Pancreas (tissue), 10 donors: ENCODE results near the gene CST1. TPM values are rescaled to one million over a fixed set of nuclear protein-coding genes. Genes with fewer than 3 reads are reported as not detected.
"Not testable (repeated sequence)": the region's sequence is repeated elsewhere in the genome, so short reads cannot be mapped to it uniquely, and the experiment has no call there.

Experiments
- ATAC-seq, 4 donors: fragments of 200-7000 bp; cut with Tn5 transposase; one replicate each; pipeline versions ENCODE4 v1.8.0 to v1.9.1; 2020; ENCODE audit warnings: mild to moderate bottlenecking in 4 of 4, moderate library complexity in 4 of 4
- DNase-seq, 6 donors: peaks; one replicate each; pipeline ENCODE4 v3.0.0-alpha.2; 2020
- FAIRE-seq: peaks from 2 replicates; lab custom pipeline; 2012; peaks lifted over from hg19 to GRCh38; lab: Jason Lieb, UNC
- H3K27ac ChIP-seq, 4 donors: fragments of 200-600 bp; sonication (generic); 1 replicate in 3 of 4; 2 replicates in 1 of 4; pipeline versions ENCODE4 v1.5.0 to v1.8.0; 2020
- H3K27me3 ChIP-seq, 4 donors: fragments of 200-600 bp; one replicate each; pipeline ENCODE4 v1.8.0; 2021
- H3K36me3 ChIP-seq, 3 donors: fragments of 200-600 bp; sonication (generic) in 1 of 3; one replicate each; pipeline versions ENCODE4 v1.5.0 to v1.8.0; 2020 to 2021
- H3K4me1 ChIP-seq, 3 donors: fragments of 200-600 bp; one replicate each; pipeline ENCODE4 v1.8.0; 2021
- H3K4me3 ChIP-seq, 4 donors: fragments of 200-600 bp; sonication (generic) in 2 of 4; one replicate each; pipeline versions ENCODE4 v1.5.0 to v1.8.0; 2020 to 2021
- H3K9me3 ChIP-seq, 4 donors: fragments of 200-600 bp; one replicate each; pipeline ENCODE4 v1.8.0; 2021
- WGBS, 2 donors: extraction: QIAGEN DNeasy Blood & Tissue Kit; methylation state at CpG; one replicate each; pipeline ENCODE4 v1.1.7; 2013; 5-methylcytosine and 5-hydroxymethylcytosine counted together
- intact Hi-C, 3 donors: fragments of 100-400 bp; cut with DNase I; formaldehyde crosslinking; loops; one replicate each; pipeline versions ENCODE4 v1.11.1 to v1.14.2; 2022
- polyA plus RNA-seq, 2 donors: library from polyadenylated mRNA; stranded (reverse); fragments of 200-250 nt; gene quantifications; one replicate each; pipeline ENCODE4 v1.2.3, GENCODE V29; 2013
- total RNA-seq, 6 donors: library from RNA; stranded (reverse); fragmentation: NEBNext Ultra II Directional in 4 of 6; extraction: Animal tissue kit (Norgen Biotek cat#: 25700) in 4 of 6; gene quantifications; one replicate each; pipeline versions ENCODE4 v1.2.1 to v1.2.4, GENCODE V29; 2021 to 2023
- TF ChIP-seq, protein P1 (sequence below), 4 donors: fragments of 200-600 bp; sonication (generic) in 3 of 4; IDR thresholded peaks; one replicate each; pipeline versions ENCODE4 v1.5.0 to v1.8.0; 2021; ENCODE audit warnings: antibody characterized with exemption in 4 of 4
- donor health status: healthy with polysubstance abuse.
- donor health status: DM: no; HTN: no; CAD: no; lungs with moderate emphysema.
- donor health status: DM: no; HTN: no; CAD: no.
- donor health status: control.
- donor health status: control.
- donor health status: Bipolar disorder and iron deficiency.
- donor health status: DM: yes; HTN: yes; CAD: no.
- donor health status: DM: no; HTN: no; CAD: no.
- donor health status: DM: no; HTN: no; CAD: no.
- donor health status: DM: yes; HTN: yes; CAD: no.

Gene CST1
- total and polyA plus RNA-seq, 8 donors: 0.21 to 0.34 TPM; not detected in 6

DNA sequence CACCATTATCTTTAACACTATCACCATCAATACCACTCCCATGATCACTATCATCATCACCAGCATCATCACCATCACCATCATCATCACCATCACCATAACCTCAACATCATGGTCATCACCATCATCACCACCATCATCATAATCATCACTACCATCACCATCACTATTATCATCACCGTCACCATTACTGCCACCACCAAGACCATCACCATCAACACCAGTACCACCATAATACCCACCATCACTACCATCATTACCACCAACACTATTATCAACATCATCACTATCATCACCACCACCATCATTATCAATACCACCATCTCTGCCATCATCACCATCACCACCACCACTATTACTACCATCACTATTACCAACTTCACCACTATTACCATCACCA, 32.7 kb upstream of the CST1 start:
- no peak for ATAC-seq
- FAIRE-seq: no peak
- no peaks in the 10 kb centered on the region for H3K36me3 ChIP-seq
- TF ChIP-seq, protein P1, sequence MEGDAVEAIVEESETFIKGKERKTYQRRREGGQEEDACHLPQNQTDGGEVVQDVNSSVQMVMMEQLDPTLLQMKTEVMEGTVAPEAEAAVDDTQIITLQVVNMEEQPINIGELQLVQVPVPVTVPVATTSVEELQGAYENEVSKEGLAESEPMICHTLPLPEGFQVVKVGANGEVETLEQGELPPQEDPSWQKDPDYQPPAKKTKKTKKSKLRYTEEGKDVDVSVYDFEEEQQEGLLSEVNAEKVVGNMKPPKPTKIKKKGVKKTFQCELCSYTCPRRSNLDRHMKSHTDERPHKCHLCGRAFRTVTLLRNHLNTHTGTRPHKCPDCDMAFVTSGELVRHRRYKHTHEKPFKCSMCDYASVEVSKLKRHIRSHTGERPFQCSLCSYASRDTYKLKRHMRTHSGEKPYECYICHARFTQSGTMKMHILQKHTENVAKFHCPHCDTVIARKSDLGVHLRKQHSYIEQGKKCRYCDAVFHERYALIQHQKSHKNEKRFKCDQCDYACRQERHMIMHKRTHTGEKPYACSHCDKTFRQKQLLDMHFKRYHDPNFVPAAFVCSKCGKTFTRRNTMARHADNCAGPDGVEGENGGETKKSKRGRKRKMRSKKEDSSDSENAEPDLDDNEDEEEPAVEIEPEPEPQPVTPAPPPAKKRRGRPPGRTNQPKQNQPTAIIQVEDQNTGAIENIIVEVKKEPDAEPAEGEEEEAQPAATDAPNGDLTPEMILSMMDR (IDR thresholded peaks at IDR 0.05): no peak
- DNase-seq: no peak
- H3K4me1 ChIP-seq: no peaks in the 10 kb centered on the region
- H3K4me3 ChIP-seq: no peak overlapping the region
- H3K27ac ChIP-seq: no peak overlapping the region
- 86 to 93% methylated on average over 1 of the region's 1 CpG for WGBS, 2 donors
- H3K9me3 ChIP-seq: no peaks in the 10 kb centered on the region
- intact Hi-C loops: no loop called here
- H3K27me3 ChIP-seq: peaks cover 0 to 4% (median 0%) of the 10 kb centered on the region in 4 donors

DNA sequence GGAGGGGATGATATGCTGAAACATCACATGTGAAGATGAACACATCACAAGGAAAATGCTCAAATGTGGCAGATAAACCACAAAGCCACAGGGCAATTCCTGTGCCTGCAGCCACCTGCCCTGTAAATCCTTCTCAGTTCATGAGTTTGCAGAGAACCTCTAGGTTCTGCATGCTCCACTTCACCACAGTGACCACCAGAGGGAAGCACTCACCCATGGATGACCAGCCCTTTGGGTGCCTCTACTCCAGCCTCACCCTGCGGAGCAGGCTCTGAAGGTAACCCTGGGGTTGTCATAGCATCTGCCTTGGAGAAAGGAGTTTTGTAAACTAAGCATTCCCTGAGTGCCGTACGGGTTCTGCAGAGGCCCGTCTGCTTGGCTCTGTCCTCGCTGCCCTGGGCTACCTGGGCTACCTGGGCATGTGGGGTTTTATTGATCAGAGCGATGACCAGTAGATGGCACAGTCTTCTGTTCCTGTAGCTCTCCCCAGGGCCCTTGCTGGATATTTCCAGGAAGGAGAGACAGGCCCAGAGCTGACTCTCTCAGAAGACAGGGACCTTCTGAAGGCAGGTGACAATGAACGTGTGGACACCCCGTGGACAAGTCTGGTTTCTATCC, 31.7 kb upstream of the CST1 start:
- H3K4me3 ChIP-seq: no peak overlapping the region
- FAIRE-seq: no peak
- no peak overlapping the region for H3K27ac ChIP-seq
- peaks cover 0 to 4% (median 0%) of the 10 kb centered on the region in 4 donors for H3K27me3 ChIP-seq
- intact Hi-C loops: no loop called here
- TF ChIP-seq, protein P1 (IDR thresholded peaks at IDR 0.05): peak in 2 of 4 donors; percentile 37 to 41
- peak; percentile 31 to 78 (median 74) for ATAC-seq
- H3K9me3 ChIP-seq: no peaks in the 10 kb centered on the region
- H3K36me3 ChIP-seq: no peaks in the 10 kb centered on the region
- WGBS, 2 donors: 60 to 67% methylated on average over 8 of the region's 8 CpGs
- peak in 1 of 6 donors; percentile 16 for DNase-seq
- H3K4me1 ChIP-seq: no peaks in the 10 kb centered on the region

DNA sequence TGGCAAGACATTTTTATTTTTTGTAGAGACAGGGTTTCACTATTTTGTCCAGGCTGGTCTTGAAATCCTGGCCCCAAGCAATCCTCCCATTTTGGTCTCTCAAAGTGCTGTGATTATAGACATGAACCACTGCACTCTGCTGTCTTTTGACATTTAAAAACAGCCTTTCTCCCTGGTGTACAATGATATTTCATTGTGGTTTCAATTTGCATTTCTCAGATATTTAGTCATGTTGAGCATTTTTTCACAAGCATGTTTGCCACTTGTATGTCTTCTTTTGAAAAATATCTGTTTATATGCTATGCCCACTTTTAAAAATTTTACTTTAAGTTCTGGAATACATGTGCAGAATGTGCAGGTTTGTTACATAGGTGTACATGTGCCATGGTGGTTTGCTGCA, 27.9 kb upstream of the CST1 start:
- intact Hi-C loops, H3K27ac ChIP-seq, H3K9me3 ChIP-seq, H3K27me3 ChIP-seq, H3K36me3 ChIP-seq, H3K4me3 ChIP-seq, ATAC-seq, H3K4me1 ChIP-seq, DNase-seq, FAIRE-seq: not testable (repeated sequence)

DNA sequence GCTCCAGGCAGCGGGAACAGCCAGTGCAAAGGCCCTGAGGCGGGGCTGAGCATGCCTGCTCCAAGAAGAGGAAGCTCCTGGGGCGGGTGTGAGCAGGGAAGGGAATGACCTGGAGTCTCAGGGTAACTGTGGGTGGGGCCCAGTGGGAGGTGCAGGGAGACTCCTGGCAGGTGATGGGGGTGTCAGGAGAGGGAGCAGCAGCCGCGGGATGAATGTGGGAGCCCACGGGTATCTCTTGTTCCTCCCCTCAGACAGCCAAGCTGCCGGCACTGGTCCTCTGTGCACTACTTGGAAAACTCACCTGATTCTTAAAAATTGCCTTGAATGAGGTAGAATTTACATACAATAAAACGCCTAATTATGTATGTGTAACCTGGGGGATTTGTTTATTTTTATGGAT, 26.6 kb upstream of the CST1 start:
- FAIRE-seq, ATAC-seq, intact Hi-C loops, H3K4me3 ChIP-seq, H3K36me3 ChIP-seq, H3K9me3 ChIP-seq, H3K27ac ChIP-seq, H3K4me1 ChIP-seq, DNase-seq, H3K27me3 ChIP-seq: not testable (repeated sequence)
- WGBS, 2 donors: 57 to 72% methylated on average over 5 to 8 of the region's 8 CpGs

DNA sequence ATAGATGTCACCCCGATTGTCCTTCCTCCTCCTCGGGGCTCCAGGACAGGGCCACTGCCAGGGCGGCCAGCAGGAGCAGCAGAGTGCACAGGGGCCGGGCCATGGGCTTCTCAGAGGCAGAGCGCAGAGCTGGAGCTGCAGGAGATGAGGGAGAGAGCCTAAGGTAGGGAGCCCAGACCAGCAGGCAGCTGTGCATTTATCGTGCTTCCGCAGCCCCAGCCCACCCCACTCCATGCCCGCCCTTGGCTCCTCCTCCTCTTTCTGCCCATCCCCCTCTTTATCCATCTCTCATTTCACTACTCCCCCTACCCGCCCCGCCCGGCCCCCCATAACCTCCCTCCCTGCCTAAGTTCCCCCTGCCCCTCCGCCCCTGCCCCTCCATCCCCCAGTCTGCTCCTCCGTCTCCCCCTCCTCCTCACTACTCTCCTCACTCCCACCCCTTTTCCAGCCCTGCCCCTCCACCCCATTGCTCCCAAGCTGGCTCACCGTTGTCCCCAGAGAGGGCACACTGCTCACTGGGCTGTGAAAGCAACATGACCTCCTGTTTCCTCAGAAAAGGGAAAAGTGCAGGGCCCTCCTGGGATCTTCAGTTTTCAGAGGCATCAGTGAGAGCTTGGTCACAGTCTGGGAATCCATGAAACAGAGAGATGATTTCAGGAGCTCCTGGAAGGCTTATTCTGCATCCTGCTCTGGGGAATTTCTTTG, 25.5 kb upstream of the CST1 start:
- intact Hi-C loops: no loop called here
- H3K4me3 ChIP-seq: no peak overlapping the region
- WGBS, 2 donors: 14 to 17% methylated on average over 11 to 14 of the region's 14 CpGs
- H3K27me3 ChIP-seq: no peaks in the 10 kb centered on the region
- FAIRE-seq: no peak
- H3K36me3 ChIP-seq: no peaks in the 10 kb centered on the region
- ATAC-seq: no peak
- no peaks in the 10 kb centered on the region for H3K4me1 ChIP-seq
- H3K27ac ChIP-seq: no peak overlapping the region
- no peak for DNase-seq
- H3K9me3 ChIP-seq: no peaks in the 10 kb centered on the region
- TF ChIP-seq, protein P1 (IDR thresholded peaks at IDR 0.05): no peak

DNA sequence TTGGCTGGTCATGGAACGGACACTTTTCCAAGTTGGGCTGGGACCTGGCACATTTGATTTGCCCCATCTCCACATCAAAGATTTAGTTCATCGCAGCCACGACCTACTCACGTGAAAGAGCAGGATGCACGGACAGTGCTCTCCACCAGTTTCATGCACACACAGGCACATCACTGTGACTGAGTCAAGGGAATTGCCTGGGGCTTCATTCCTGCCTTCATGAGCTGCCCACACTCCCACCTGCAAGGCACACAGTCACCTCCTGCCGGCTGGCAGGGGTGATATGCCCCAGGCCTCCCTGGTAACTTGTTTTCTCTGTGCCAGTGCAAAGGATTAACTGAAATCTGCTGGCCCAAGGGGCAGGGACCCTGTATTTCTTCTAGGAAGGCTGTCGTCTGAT, 23.3 kb upstream of the CST1 start:
- no peak for FAIRE-seq
- H3K27me3 ChIP-seq: no peaks in the 10 kb centered on the region
- TF ChIP-seq, protein P1 (IDR thresholded peaks at IDR 0.05): no peak
- intact Hi-C loops: no loop called here
- H3K4me1 ChIP-seq: no peaks in the 10 kb centered on the region
- H3K27ac ChIP-seq: no peak overlapping the region
- DNase-seq: no peak
- H3K9me3 ChIP-seq: no peaks in the 10 kb centered on the region
- H3K36me3 ChIP-seq: no peaks in the 10 kb centered on the region
- ATAC-seq: no peak
- H3K4me3 ChIP-seq: no peak overlapping the region
- 60 to 69% methylated on average over 7 of the region's 7 CpGs for WGBS, 2 donors
